Stomach (tissue), 9 donors: ENCODE results near the gene ANTXR2. TPM values are rescaled to one million over a fixed set of nuclear protein-coding genes. Genes with fewer than 3 reads are reported as not detected.

ENCODE experiments used
- DNase-seq, 2 donors: peaks; one replicate each; pipeline versions ENCODE4 v3.0.0 to v3.0.0-alpha.2; 2013 to 2019
- H3K27ac ChIP-seq, 5 donors: fragments of 200-600 bp in 4 of 5; sonication (generic) in 4 of 5; one replicate each; pipeline ENCODE4 v1.5.1; 2013 to 2019; ENCODE audit warnings: mild to moderate bottlenecking in 1 of 5, moderate library complexity in 1 of 5
- H3K27me3 ChIP-seq, 3 donors: fragments of 200-600 bp; sonication (generic); one replicate each; pipeline ENCODE4 v1.5.1; 2017 to 2019; ENCODE audit warnings: mixed run types in 1 of 3
- H3K36me3 ChIP-seq, 4 donors: fragments of 200-600 bp; sonication (generic); 1 replicate in 3 of 4; 2 replicates in 1 of 4; pipeline ENCODE4 v1.5.1; 2016 to 2019
- H3K4me1 ChIP-seq, 4 donors: fragments of 200-600 bp; sonication (generic); one replicate each; pipeline ENCODE4 v1.5.1; 2016 to 2019
- H3K4me3 ChIP-seq, 4 donors: fragments of 200-600 bp; sonication (generic) in 3 of 4; one replicate each; pipeline ENCODE4 v1.5.1; 2016 to 2019; ENCODE audit warnings: mild to moderate bottlenecking in 1 of 4
- H3K9me3 ChIP-seq, 4 donors: fragments of 200-600 bp; sonication (generic); one replicate each; pipeline ENCODE4 v1.5.1; 2016 to 2019
- EP300 ChIP-seq: sonication (generic); formaldehyde crosslinking; IDR thresholded peaks from one replicate; pipeline ENCODE4 v1.6.1; 2017; ENCODE audit warnings: antibody characterized with exemption
- POLR2A ChIP-seq, 4 donors: fragments of 450-650 bp; IDR thresholded peaks; one replicate each; pipeline ENCODE4 v1.6.1; 2016; ENCODE audit warnings: antibody characterized with exemption in 4 of 4, control low read depth in 2 of 4, mild to moderate bottlenecking in 1 of 4, moderate library complexity in 1 of 4
- POLR2AphosphoS5 ChIP-seq, 3 donors: sonication (generic); formaldehyde crosslinking; IDR thresholded peaks; one replicate each; pipeline ENCODE4 v1.6.1; 2016; ENCODE audit warnings: antibody characterized with exemption in 3 of 3
- WGBS, 5 donors: extraction: QIAGEN DNeasy Blood & Tissue Kit in 3 of 5; methylation state at CpG; one replicate each; pipeline versions ENCODE4 v1.1.5 to v1.1.7; 2013 to 2018; 5-methylcytosine and 5-hydroxymethylcytosine counted together
- intact Hi-C: fragments of 100-400 bp; cut with DNase I; formaldehyde crosslinking; loops from one replicate; pipeline ENCODE4 v1.15.1; 2023; ENCODE audit warnings: low total_unique reads
- polyA plus RNA-seq, 3 donors: library from polyadenylated mRNA; stranded (reverse); fragments of 200-250 nt; gene quantifications; one replicate each; pipeline ENCODE4 v1.2.3, GENCODE V29; 2013
- total RNA-seq, 5 donors: library from RNA; depleted of rRNA; stranded (reverse); fragments of >200 nt; gene quantifications; one replicate each; pipeline versions ENCODE4 v1.1.0 to v1.2.3, GENCODE V29; 2014 to 2016
- TF ChIP-seq, protein P1 (sequence below), 7 experiments: fragments of 450-650 bp in 4 of 7; fragments of 200-600 bp in 3 of 7; sonication (generic) in 3 of 7; IDR thresholded peaks; one replicate each; pipeline ENCODE4 v1.5.1; 2016 to 2019; ENCODE audit warnings: antibody characterized with exemption in 7 of 7, control low read depth in 2 of 7, mild to moderate bottlenecking in 1 of 7
- donor health status: healthy with polysubstance abuse.
- donor health status: Bipolar disorder and iron deficiency.
- donor health status: healthy.

ANTXR2 gene
- total and polyA plus RNA-seq, 8 donors = 8.3 to 116 (median 36.1) TPM

DNA sequence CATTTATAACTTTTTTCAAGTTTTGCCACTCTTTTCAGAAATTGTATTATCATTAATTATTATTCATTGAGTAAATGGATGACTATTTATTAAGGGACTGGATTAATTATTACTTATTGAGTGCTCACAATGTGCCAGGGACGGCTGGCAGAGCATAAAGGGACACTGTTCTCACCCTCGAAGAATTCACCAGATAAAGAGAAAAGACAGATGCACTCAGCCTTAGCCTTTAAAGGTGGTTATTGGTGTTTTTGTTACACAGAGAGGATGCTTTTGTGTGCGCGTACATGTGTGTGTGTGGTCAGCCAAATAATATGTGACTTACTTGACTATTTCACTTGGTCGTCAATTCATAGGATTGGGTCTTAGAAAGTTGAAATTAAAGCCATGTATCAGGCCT, 187.0 kb downstream of the ANTXR2 start:
- intact Hi-C loops = no loop called here
- Histone ChIP-seq H3K9me3 (no peaks in the 10 kb centered on the region), H3K4me3 (no peak overlapping the region), H3K36me3 (no peaks in the 10 kb centered on the region), H3K4me1 (no peaks in the 10 kb centered on the region), H3K27me3 (no peaks in the 10 kb centered on the region), H3K27ac (no peak overlapping the region)
- 66 to 85% (median 77%) methylated on average over 5 of the region's 5 CpGs for WGBS, 5 donors
- DNase-seq = no peak
- TF ChIP-seq POLR2A (IDR thresholded peaks at IDR 0.05) (no peak), EP300 (no peak), POLR2AphosphoS5 (IDR thresholded peaks at IDR 0.05) (no peak)
- TF ChIP-seq, protein P1, sequence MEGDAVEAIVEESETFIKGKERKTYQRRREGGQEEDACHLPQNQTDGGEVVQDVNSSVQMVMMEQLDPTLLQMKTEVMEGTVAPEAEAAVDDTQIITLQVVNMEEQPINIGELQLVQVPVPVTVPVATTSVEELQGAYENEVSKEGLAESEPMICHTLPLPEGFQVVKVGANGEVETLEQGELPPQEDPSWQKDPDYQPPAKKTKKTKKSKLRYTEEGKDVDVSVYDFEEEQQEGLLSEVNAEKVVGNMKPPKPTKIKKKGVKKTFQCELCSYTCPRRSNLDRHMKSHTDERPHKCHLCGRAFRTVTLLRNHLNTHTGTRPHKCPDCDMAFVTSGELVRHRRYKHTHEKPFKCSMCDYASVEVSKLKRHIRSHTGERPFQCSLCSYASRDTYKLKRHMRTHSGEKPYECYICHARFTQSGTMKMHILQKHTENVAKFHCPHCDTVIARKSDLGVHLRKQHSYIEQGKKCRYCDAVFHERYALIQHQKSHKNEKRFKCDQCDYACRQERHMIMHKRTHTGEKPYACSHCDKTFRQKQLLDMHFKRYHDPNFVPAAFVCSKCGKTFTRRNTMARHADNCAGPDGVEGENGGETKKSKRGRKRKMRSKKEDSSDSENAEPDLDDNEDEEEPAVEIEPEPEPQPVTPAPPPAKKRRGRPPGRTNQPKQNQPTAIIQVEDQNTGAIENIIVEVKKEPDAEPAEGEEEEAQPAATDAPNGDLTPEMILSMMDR (IDR thresholded peaks at IDR 0.05) = no peak

DNA sequence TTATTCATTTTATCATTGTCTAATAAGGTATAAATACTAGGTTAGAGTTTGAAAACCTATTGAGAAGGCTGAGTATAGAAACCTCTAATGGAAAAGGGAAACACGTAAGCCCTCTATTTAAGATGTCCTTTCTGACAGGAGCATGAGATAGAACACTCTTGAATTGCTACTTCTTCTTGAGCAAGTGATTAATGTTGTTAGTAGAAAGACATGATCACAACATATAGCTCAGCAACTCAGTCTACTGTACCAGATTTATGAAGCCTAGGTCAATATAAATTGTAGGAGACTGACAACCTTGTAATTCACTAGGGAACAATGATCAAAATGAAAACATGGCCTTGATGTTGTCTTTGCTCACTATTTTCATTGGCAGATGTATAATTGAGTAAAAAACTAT, 189.7 kb downstream of the ANTXR2 start:
- intact Hi-C loops = no loop called here
- Histone ChIP-seq H3K27me3 (no peaks in the 10 kb centered on the region), H3K4me1 (no peaks in the 10 kb centered on the region), H3K36me3 (no peaks in the 10 kb centered on the region), H3K9me3 (no peaks in the 10 kb centered on the region), H3K4me3 (no peak overlapping the region), H3K27ac (no peak overlapping the region)
- no peak for TF ChIP-seq POLR2A (IDR thresholded peaks at IDR 0.05)
- TF ChIP-seq, protein P1 (IDR thresholded peaks at IDR 0.05) = no peak
- TF ChIP-seq EP300 = no peak
- TF ChIP-seq POLR2AphosphoS5 (IDR thresholded peaks at IDR 0.05) = no peak
- DNase-seq = no peak
- 90 to 100% (median 96%) methylated on average over 1 of the region's 1 CpG for WGBS, 5 donors

DNA sequence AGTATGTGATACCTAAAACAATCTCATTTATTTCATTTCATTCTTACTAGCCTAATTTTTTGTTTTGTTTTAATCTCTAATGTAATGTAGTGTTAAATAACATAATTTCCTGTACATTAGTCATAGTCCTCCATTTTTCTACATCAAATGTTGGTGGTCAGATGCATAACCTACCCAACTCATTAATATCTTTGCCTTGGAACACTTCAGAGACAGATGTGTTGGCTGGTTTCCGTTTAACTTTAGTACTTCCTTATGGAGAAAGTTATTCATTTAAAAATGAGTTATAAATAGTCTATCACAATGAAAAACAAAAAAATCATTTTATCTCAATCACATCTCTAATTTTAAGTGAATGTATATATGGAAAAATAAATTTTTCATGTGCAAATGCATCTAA, 190.2 kb downstream of the ANTXR2 start:
- no peak for TF ChIP-seq POLR2AphosphoS5 (IDR thresholded peaks at IDR 0.05)
- no peak for TF ChIP-seq POLR2A (IDR thresholded peaks at IDR 0.05)
- TF ChIP-seq, protein P1 (IDR thresholded peaks at IDR 0.05) = no peak
- TF ChIP-seq EP300 = no peak
- intact Hi-C loops = no loop called here
- WGBS, 5 donors = 54 to 73% (median 65%) methylated on average over 1 of the region's 1 CpG
- Histone ChIP-seq H3K27ac (no peak overlapping the region), H3K4me3 (no peak overlapping the region), H3K9me3 (no peaks in the 10 kb centered on the region), H3K4me1 (no peaks in the 10 kb centered on the region), H3K36me3 (no peaks in the 10 kb centered on the region), H3K27me3 (no peaks in the 10 kb centered on the region)
- DNase-seq = peak in 1 of 2 donors; percentile 8

DNA sequence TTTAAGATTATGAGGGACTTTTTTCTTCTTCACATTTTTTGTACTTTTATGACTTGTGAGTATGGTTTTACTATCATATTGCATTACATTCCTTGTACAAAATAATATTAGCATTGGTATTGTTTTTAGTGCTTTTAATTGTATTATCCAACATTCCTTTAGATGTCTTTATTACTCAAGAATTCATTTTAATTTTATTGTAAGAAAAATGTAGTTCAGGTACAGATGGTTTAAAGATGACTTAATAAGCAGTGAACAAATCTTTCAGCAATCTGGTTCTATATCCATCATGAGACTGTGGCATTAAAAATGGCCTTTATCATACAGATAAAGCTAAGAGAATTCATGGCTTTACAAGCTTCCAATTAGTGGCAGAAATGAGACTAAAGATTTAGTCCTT, 191.6 kb downstream of the ANTXR2 start:
- no peak overlapping the region for H3K4me3 ChIP-seq
- no peak overlapping the region for H3K27ac ChIP-seq
- no peak for DNase-seq
- intact Hi-C loops = no loop called here
- H3K9me3 ChIP-seq = no peaks in the 10 kb centered on the region
- H3K4me1 ChIP-seq = no peaks in the 10 kb centered on the region
- no peaks in the 10 kb centered on the region for H3K27me3 ChIP-seq
- no peak for TF ChIP-seq POLR2AphosphoS5 (IDR thresholded peaks at IDR 0.05)
- no peak for TF ChIP-seq POLR2A (IDR thresholded peaks at IDR 0.05)
- no peak for TF ChIP-seq EP300
- TF ChIP-seq, protein P1 (IDR thresholded peaks at IDR 0.05) = no peak
- H3K36me3 ChIP-seq = no peaks in the 10 kb centered on the region
